Measurements from ENCODE around the gene MLLT6. TPM values are rescaled to one million over a fixed set of nuclear protein-coding genes. Genes with fewer than 3 reads are reported as not detected.

Gene MLLT6
- total and polyA plus RNA-seq, 10 of the 15 experiments (the other 5 are each of a cell fraction or from before 2014, with no cell fraction given): 4.8 to 105 (median 36.3) TPM

GRCh38 chr17:38751808-38752307, 46.8 kb downstream of the MLLT6 start (continued):
- TF ChIP-seq ZNF592 (IDR thresholded peaks at IDR 0.05) (no peak), PAX5 (IDR thresholded peaks at IDR 0.05; ENCODE audit: borderline replicate concordance, low read depth, low read length) (no peak), CEBPZ (IDR thresholded peaks at IDR 0.05; ENCODE audit: low read depth, low read length) (no peak), NBN (IDR thresholded peaks at IDR 0.05) (peak; percentile 79; the same call in 1 of the 2 replicates), PML (IDR thresholded peaks at IDR 0.05; ENCODE audit: low read length) (peak; percentile 49; the same call in 1 of the 2 replicates), IKZF1 (conservative IDR thresholded peaks at IDR 0.05) (no peak; the same call in none of the 2 replicates), ZBED1 (IDR thresholded peaks at IDR 0.05; ENCODE audit: borderline replicate concordance) (peak; percentile 17; the same call in 1 of the 2 replicates)
